Measurements from ENCODE around the gene ACTG2. TPM values are rescaled to one million over a fixed set of nuclear protein-coding genes. Genes with fewer than 3 reads are reported as not detected.

Gene ACTG2
- total and polyA plus RNA-seq, 12 donors = 0.52 to 94.0 (median 2.9) TPM

- H3K4me1 ChIP-seq (replicated peaks in 1 of 2) = peaks cover 17 to 26% of the 10 kb centered on the region in 2 donors
- DNase-seq = no peak
- TF ChIP-seq POLR2A (IDR thresholded peaks at IDR 0.05) (no peak), CTCF (IDR thresholded peaks at IDR 0.05) (no peak)
- intact Hi-C loops (cut with DNase I) = no loop called here
- H3K4me3 ChIP-seq = no peak overlapping the region
- no peaks in the 10 kb centered on the region for H3K36me3 ChIP-seq (replicated peaks in 1 of 2)
- H3K27ac ChIP-seq = no peak overlapping the region
- H3K27me3 ChIP-seq = no peaks in the 10 kb centered on the region
- 84 to 97% (median 90%) methylated on average over 4 of the region's 4 CpGs for WGBS, 4 donors
- H3K9me3 ChIP-seq (replicated peaks in 1 of 3) = no peaks in the 10 kb centered on the region
Measured at GRCh38 chr2:73969356-73969755, 76.5 kb downstream of the ACTG2 start.

Small RNA genes within 50 kb of the gene (small RNA-seq; reads per million reads assigned to genes)
- 0 reads per million in 2 donors for gene RNA5SP97

Other genes with a start within 250 kb of the ACTG2 start
- 10 to 100 TPM; 17.2 to 47.9 (median 21.5) TPM for gene TPRKB, start 155.7 kb upstream of the ACTG2 start, total RNA-seq
- gene TPRKB, start 155.7 kb upstream of the ACTG2 start, polyA plus RNA-seq = 10 to 100 TPM; 50.9 to 67.2 (median 62.2) TPM
- gene DUSP11, start 112.9 kb upstream of the ACTG2 start, total RNA-seq = 10 to 100 TPM; 12.1 to 31.8 (median 16.9) TPM
- 10 to 100 TPM; 11.3 to 26.3 (median 13.7) TPM for gene DUSP11, start 112.9 kb upstream of the ACTG2 start, polyA plus RNA-seq
- gene C2orf78, start 108.8 kb upstream of the ACTG2 start, total RNA-seq = not detected
- under 1 TPM in 1 of 3 donors, not detected in 2; 0.08 TPM for gene C2orf78, start 108.8 kb upstream of the ACTG2 start, polyA plus RNA-seq
- 10 to 100 TPM; 15.7 to 40.2 (median 29.0) TPM for gene STAMBP, start 64.0 kb upstream of the ACTG2 start, total RNA-seq
- 10 to 100 TPM; 18.4 to 44.8 (median 24.1) TPM for gene STAMBP, start 64.0 kb upstream of the ACTG2 start, polyA plus RNA-seq
- 10 to 100 TPM; 40.0 to 87.5 (median 56.8) TPM for gene DGUOK, start 33.9 kb downstream of the ACTG2 start, total RNA-seq
- 100 to 1,000 TPM in 1 of 3 donors, 10 to 100 TPM in 2; 57.1 to 112 (median 88.4) TPM for gene DGUOK, start 33.9 kb downstream of the ACTG2 start, polyA plus RNA-seq
- 1 to 10 TPM; 1.6 to 8.6 (median 6.0) TPM for gene TET3, start 91.9 kb downstream of the ACTG2 start, total RNA-seq
- gene TET3, start 91.9 kb downstream of the ACTG2 start, polyA plus RNA-seq = 1 to 10 TPM; 1.3 to 5.7 (median 1.3) TPM

Data from adrenal gland (tissue), 12 donors.